ENCODE results near the gene TMEM253.

TMEM253 gene

DNA sequence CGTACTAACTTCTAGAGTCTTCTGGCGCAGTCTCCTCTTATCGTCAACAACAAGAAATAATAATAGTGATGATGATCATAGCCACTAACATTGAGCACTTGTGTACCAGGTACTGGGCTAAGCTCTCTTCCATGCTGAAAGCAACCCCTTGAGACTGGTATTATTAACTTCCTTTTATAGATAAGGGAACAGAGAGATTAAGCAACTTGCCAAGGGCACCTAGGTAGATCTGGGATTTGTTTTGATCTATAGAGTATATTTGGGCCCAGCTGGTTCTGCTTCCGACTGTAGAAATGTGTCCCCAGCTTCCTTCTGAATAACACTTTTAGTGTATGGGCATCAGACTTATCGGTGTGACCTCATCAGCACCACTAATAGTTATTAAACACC is 1.3 kb upstream of the TMEM253 start:
- TF ChIP-seq ZNF274 (IDR thresholded peaks at IDR 0.05; ENCODE audit: low read depth, low read length): no peak
- H3K4me3 ChIP-seq (ENCODE audit: low read length): no peak overlapping the region

DNA sequence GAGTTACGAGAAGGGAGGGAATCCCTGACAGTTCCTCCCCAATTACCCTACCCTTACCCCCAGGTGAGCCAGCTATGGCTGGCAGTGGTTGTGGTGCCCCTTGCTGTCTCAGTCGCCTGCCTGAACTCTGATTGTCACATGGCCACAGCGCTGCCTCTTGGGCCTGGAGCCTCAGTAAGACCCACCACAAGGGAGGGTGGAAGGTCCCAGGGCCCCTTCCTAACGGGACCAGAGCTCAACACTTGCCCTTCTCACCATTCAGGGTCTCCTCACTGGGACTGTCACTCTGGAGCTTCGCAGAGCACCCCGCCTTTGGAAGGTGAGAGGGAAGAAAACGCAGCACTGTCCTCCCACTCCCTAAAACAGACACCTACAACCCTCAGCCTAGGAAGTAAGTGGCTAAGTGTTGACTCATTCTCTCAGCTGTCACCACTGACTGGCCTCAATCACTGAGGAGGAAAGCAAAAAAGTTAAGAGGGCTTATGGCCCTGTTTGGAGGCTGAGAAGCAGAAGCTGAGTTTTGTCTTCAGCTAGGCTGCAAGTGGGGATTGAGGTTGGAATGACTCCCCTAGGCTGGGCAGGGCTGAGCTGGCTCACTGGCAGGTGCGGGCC is 1.0 kb downstream of the TMEM253 start:
- no peak for TF ChIP-seq ZNF274 (IDR thresholded peaks at IDR 0.05; ENCODE audit: low read depth, low read length)
- no peak overlapping the region for H3K4me3 ChIP-seq (ENCODE audit: low read length)

DNA sequence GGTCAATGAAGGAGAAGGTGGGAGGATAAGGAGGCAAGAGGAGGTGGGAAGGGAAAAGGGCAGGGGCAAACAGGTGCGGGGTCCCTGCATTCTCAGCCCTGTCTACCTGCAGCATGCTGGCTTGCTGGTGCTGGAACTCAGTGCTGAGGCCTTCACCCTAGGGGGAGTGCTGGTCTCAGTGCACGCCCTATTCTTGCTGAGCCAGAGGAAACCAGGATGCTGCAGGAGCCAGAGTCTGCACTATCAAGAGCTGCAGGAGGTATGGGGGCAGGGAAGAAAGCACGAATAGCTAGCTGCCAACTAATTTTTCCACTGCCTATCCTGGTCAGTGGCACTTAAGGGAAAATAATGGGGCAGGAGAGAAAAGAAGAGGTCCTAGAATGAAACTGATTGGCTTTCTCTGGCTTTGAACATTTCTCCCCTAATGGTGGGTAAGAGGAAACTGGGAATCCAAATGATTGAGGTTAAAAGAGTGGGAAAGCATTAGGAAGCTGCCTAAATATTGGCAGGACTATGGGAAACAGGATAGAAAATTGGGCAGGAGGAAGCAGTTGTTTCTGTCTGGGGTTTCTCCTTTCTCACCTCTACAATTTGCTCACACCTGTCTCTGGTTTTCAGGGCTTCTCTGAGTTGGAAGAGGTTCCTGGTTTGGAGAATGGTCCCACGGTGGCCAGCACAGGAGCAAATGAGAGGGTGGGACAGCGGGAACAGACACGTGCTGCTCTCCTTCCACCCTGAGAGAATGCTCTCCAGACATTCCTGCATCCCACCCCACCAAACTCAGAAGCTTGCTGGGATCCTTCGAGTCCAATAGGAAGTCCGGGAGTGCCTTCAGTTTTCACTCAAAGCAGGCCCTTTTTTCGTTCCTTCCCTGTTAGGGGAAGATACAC is 1.9 kb downstream of the TMEM253 start:
- no peak for TF ChIP-seq ZNF274 (IDR thresholded peaks at IDR 0.05; ENCODE audit: low read depth, low read length)
- H3K4me3 ChIP-seq (ENCODE audit: low read length): peak overlapping the region; percentile 65

DNA sequence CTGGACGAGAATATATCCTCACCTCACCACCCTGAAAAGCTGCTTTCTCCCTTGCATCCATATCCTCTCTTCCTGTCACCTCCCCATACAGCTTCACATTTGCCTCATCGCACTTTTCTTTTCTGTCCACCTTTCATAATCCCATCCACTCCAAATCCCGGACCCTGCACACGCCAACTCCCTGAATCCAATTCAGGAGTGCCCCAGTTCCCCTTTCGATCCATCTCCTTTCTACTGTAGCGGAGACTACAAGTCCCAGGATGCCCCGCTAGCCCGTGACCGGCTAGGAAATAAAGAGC is 2.5 kb downstream of the TMEM253 start:
- H3K4me3 ChIP-seq (ENCODE audit: low read length): peak overlapping the region; percentile 65

DNA sequence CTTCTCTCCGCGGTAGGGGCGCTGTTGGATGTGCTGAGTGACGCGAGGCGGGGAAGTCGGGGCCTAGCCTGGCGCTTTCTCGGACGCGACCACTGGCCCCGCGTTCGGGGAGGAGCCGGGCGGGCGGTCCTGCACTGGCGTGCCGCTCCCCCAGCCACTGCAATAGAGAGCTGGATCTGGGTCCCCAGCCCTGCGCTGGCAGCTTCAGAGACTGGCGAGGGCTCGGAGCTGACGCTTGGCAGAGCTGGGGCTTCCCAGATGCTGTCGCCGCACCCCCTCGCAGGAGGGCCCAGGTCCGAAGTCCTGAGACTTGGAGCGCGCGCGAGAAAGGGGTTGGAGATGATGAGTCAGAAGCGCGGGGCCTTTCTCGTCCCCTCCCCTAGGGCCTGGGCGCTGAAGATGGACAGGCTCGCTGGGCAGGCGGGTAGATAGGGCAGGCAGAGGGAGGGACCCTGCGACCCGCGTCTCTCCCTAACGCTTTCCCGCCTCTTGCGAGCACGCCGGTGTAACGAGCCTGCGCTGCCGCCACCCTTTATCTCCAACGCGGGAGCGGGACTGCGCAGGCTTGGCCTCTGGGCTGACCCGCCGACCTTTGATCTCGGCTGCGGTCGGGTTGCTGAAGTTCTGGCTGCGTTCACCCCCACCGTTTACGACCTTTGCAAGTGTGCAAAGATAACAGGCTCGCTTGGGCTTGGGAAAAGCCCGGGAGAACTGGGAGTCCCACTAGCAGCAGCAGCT is 3.0 kb downstream of the TMEM253 start:
- H3K4me3 ChIP-seq (ENCODE audit: low read length): peak overlapping the region; percentile 91
- TF ChIP-seq ZNF274 (IDR thresholded peaks at IDR 0.05; ENCODE audit: low read depth, low read length): no peak

More for the DNA sequence above, 2.5 kb downstream of the TMEM253 start:
- TF ChIP-seq ZNF274 (IDR thresholded peaks at IDR 0.05; ENCODE audit: low read depth, low read length): no peak

DNA sequence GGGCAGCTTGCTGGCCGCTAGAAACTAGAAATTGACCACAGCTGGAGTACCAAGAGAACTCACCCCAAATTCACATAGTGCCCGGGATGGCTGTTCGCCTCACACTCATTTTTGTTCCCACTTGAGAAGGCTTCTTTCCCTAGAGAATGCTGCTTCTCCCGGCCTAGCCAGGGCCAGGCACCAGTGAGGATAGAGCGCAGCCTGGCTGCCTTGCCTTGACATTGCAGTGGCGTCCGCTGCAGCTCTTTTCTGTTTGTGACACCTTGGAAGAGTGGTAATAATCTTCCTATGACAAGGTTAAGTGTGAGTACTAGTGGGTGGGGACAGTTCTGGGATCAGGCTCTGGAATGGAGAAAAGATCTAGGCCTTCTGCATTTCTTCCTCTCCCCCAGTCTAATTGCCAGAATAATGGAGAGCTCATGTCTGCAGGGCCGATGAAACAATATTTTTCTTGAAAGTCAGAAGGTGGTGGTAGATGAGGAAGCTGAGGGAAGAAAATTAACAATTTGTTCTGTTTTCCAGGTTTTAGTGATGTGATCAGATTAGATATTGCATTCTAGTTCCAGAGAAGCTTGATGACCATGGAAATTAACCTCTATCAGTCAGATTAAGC is 3.7 kb downstream of the TMEM253 start:
- peak overlapping the region; percentile 91 for H3K4me3 ChIP-seq (ENCODE audit: low read length)
- TF ChIP-seq ZNF274 (IDR thresholded peaks at IDR 0.05; ENCODE audit: low read depth, low read length): no peak

DNA sequence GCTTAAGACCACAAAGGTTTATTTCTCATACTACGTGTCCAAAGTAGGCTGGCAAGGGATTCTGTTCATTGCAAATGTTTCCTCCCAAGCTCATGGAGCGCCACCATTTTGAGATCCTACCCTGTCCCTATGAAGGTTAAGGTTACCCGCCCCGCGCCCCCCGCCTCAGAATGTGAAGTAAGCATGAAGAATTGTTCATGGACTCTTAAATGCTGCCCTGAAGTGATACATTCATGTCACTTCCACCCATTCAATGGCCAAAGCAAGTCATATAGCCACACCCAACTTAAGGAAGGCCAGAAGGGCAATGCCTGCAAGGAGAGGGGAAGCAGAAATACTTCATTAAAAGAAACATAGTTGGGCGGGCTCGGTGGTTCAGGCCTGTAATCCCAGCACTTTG is 4.2 kb downstream of the TMEM253 start:
- H3K4me3 ChIP-seq (ENCODE audit: low read length): no peak overlapping the region; the same call in 1 of the 2 replicates

DNA sequence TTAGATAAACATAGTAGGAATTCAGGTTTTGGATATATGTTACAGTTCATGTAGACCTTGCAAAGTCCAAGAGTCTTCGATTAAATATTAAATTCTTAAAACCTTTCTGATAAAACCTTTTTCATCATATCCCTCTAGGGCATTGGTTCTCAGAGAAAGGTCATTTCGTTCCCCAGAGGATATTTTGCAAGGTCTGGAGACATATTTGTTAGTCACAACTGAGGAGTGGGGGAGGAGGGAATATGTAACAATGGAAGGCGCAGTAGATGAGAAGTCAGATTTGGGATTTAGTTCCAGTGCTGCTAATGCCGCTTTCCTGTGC is 5.3 kb downstream of the TMEM253 start:
- no peak overlapping the region for H3K4me3 ChIP-seq (ENCODE audit: low read length)
- TF ChIP-seq ZNF274 (IDR thresholded peaks at IDR 0.05; ENCODE audit: low read depth, low read length): no peak

More for the DNA sequence above, 4.2 kb downstream of the TMEM253 start:
- TF ChIP-seq ZNF274 (IDR thresholded peaks at IDR 0.05; ENCODE audit: low read depth, low read length): no peak

DNA sequence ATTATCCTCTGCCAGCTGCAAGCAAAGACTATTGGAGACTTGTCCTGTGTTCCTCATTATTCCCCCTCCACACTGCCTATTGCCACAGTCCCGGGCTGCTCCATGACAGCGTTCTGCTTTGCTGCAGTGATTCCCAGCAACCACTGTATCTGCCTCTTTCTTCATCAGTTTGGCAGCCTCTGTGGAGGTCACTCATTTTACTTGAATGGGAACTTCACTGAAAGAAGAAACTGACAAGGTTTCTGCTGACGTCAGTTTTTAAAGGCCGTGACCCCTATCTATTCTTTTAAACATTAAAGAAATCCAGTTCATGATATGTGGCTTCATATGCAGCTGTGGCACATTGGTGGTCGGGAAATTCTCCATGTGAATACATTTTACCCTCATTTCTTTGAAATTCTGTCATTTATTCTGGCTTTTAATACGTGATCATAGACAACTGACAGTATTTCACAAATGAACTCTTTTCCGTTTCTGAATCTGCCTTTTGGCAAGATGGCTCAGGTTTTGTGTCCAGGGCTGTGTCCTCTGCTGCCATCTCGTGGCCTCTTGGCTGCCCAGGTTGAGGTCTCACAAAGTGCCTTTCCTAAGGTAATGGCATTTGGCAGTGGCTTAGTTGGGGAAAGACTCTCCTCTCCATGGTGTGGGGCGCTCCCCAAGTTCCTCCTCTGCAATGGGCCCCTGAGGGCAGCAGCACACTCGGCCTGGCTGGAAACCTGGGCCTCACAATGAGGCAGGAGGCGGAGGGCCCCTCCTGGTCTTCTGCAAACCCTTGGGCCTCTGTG is 5.8 kb downstream of the TMEM253 start:
- no peak overlapping the region for H3K4me3 ChIP-seq (ENCODE audit: low read length)

DNA sequence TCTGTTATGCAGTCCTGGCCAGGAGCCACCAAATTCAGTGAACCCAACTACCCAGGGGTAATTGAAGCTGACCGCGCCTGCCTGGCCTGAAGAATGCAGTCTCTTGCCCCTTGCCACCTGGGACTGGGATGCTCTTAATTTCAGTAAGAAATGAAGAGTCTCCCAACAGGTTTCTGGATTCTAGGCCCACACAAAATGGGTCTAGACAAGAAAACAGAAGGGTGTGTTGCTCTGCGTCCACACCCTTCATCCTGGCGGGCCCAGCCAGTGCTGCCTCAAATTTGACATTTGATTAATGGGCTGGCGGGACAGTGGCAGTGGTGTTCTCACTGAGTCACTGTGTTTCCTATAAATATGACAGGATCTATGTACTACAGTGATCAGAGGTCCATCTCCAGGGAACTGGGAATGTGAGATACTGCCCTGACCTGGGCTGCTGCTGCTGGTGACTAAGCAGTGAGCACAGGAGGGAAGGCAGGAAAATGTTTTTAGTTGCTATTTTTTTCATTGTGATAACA is 6.5 kb downstream of the TMEM253 start:
- H3K4me3 ChIP-seq (ENCODE audit: low read length): no peak overlapping the region
- TF ChIP-seq ZNF274 (IDR thresholded peaks at IDR 0.05; ENCODE audit: low read depth, low read length): no peak

More for the DNA sequence above, 5.8 kb downstream of the TMEM253 start:
- TF ChIP-seq ZNF274 (IDR thresholded peaks at IDR 0.05; ENCODE audit: low read depth, low read length): no peak

DNA sequence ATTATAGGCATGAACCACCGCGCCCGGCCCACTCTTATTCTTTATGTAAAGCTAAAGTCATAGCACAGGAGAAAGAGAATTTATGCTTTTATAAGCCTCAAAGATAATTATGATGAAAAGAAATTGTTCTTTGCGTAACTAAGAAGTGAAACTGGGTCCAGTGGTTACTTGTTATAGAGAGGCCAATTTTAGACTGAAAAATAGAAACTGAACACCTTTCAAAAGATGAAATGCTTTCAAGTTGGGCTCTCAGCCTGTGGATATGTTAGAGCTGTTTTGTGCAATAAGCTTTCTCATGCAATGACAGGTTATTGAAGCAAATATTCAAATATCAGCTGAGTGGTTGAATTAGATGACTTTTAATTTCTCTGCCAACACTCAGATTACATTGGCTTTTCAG is 7.9 kb downstream of the TMEM253 start:
- TF ChIP-seq ZNF274 (IDR thresholded peaks at IDR 0.05; ENCODE audit: low read depth, low read length): no peak
- H3K4me3 ChIP-seq (ENCODE audit: low read length): no peak overlapping the region

DNA sequence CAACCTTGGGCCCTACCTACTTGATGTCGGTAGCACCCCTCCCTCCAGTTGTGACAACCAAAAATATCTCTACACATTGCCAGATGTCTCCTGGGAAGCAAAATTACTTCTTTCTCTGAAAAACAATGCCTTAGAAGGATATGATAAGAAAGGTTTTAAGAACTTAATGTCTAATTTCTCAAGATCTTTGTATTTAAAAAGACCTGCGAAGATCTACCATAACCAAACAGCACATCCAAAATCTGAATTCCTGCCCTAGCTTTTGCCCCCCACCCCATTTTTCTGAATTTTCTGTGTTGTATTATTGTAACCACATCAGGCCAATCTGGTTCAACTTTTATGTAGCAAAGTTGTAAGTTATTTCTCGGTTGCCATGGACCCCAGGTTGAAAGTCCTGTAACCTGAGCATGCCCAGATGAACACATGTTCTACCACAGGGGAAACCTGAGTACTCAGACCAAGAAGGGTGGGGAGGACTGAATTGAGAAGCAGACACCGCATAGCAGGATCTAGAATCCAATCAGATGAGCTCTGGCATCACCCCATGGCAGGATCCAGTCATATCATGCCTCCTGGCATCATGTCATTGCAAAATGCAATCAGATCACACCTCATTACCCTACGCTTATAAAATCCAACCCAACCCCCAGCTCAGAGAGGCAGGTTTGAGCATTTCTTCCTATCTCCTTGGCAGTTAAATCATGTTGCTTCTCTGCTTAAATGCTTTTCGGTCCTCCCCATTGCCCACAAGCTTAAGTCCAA is 8.7 kb downstream of the TMEM253 start:
- TF ChIP-seq ZNF274 (IDR thresholded peaks at IDR 0.05; ENCODE audit: low read depth, low read length): no peak
- no peak overlapping the region for H3K4me3 ChIP-seq (ENCODE audit: low read length)

DNA sequence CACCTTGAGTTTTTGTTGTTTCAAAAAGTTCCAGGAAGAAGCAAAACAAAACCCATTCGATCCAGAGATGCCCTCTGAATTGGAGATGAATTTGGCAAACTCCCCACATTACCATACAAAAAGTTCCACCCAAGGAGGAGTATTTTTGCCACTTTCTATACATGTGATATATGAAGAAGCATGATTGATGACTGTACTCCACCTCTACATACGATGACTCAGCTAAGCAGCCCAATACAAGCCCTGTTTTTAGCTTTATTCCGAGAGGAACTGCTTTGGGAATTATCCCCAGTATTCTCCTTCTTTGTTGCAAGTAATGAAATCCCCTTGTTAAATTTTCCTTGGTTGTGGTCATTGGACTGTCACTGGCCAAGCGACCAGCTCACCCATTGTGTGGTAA is 11.4 kb downstream of the TMEM253 start:
- no peak for TF ChIP-seq ZNF274 (IDR thresholded peaks at IDR 0.05; ENCODE audit: low read depth, low read length)
- H3K4me3 ChIP-seq (ENCODE audit: low read length): no peak overlapping the region
